HepG2 (cell line): ENCODE measurements around the gene RAET1E. TPM values are rescaled to one million over a fixed set of nuclear protein-coding genes. Genes with fewer than 3 reads are reported as not detected.
A peak's percentile ranks its signal among the peaks of the same experiment; 100 is the strongest.

Experiments used
- BORCS8-MEF2B ChIP-seq: sonication (generic); formaldehyde crosslinking; IDR thresholded peaks from 2 replicates; pipeline ENCODE4 v1.8.0; 2022; ENCODE audit warnings: mild to moderate bottlenecking, missing genetic modification reagents
- BRF2 ChIP-seq: sonication (generic); formaldehyde crosslinking; IDR thresholded peaks from 2 replicates; pipeline ENCODE4 v1.8.1; 2022; ENCODE audit warnings: mild to moderate bottlenecking, missing genetic modification reagents
- CBX5 ChIP-seq: sonication (generic); formaldehyde crosslinking; IDR thresholded peaks from 2 replicates; pipeline ENCODE4 v1.4.0; 2020; ENCODE audit warnings: missing genetic modification reagents, borderline replicate concordance
- DDIT3 ChIP-seq: sonication (generic); formaldehyde crosslinking; IDR thresholded peaks from 2 replicates; pipeline ENCODE4 v1.4.0; 2020; ENCODE audit warnings: mild to moderate bottlenecking, missing genetic modification reagents
- HOXA9 ChIP-seq: sonication (generic); formaldehyde crosslinking; IDR thresholded peaks from 2 replicates; pipeline ENCODE4 v1.8.1; 2022; ENCODE audit warnings: missing genetic modification reagents, mild to moderate bottlenecking, moderate library complexity, borderline replicate concordance
- LBX2 ChIP-seq: sonication (generic); formaldehyde crosslinking; IDR thresholded peaks from 2 replicates; pipeline ENCODE4 v1.5.0; 2020; ENCODE audit warnings: missing genetic modification reagents, mild to moderate bottlenecking, borderline replicate concordance
- MYPOP ChIP-seq: sonication (generic); formaldehyde crosslinking; IDR thresholded peaks from 2 replicates; pipeline ENCODE4 v1.8.1; 2023; ENCODE audit warnings: mild to moderate bottlenecking, moderate library complexity, missing genetic modification reagents
- PRDM10 ChIP-seq: sonication (generic); formaldehyde crosslinking; IDR thresholded peaks from 2 replicates; pipeline ENCODE4 v1.4.0; 2020; ENCODE audit warnings: low read depth, missing genetic modification reagents
- REPIN1 ChIP-seq: sonication (generic); formaldehyde crosslinking; IDR thresholded peaks from 2 replicates; pipeline ENCODE4 v1.8.0; 2022; ENCODE audit warnings: missing genetic modification reagents, low read depth, mild to moderate bottlenecking, borderline replicate concordance
- RNF2 ChIP-seq: fragments of 450-650 bp; conservative IDR thresholded peaks from 2 replicates; pipeline ENCODE4 v1.6.1; 2016; ENCODE audit warnings: low read depth
- SP5 ChIP-seq: IDR thresholded peaks from 2 replicates; pipeline ENCODE4 v1.6.1; 2016; ENCODE audit warnings: low read depth, borderline replicate concordance
- SRSF1 ChIP-seq: fragments of 200-400 bp; formaldehyde crosslinking; optimal IDR thresholded peaks from 2 replicates; pipeline ENCODE3; 2017; ENCODE audit warnings: mild to moderate bottlenecking, low read depth, low read length, moderate library complexity
- SSRP1 ChIP-seq: IDR thresholded peaks from 2 replicates; pipeline ENCODE4 v1.6.1; 2016; ENCODE audit warnings: control low read depth
- THAP11 ChIP-seq: IDR thresholded peaks from 2 replicates; pipeline ENCODE4 v1.6.1; 2016; ENCODE audit warnings: missing biosample characterization, missing genetic modification reagents
- ZBTB7B ChIP-seq: sonication (generic); formaldehyde crosslinking; IDR thresholded peaks from 2 replicates; pipeline ENCODE4 v1.4.0; 2020; ENCODE audit warnings: missing genetic modification reagents
- ZNF292 ChIP-seq: sonication (generic); formaldehyde crosslinking; IDR thresholded peaks from 2 replicates; pipeline ENCODE4 v1.8.1; 2022; ENCODE audit warnings: mild to moderate bottlenecking, low read depth, missing genetic modification reagents, borderline replicate concordance
- ZNF674 ChIP-seq: sonication (generic); formaldehyde crosslinking; IDR thresholded peaks from 2 replicates; pipeline ENCODE4 v1.5.0; 2020; ENCODE audit warnings: low read depth, mild to moderate bottlenecking, missing genetic modification reagents
- polyA plus RNA-seq, 8 experiments: library from polyadenylated mRNA; depleted of rRNA in 3 of 8; stranded (reverse) in 7 of 8; unstranded in 1 of 8; fragments of >200 nt; fragmentation: Illumina TruSeq in 4 of 8; extraction: Trizol in 4 of 8; gene quantifications; 2 replicates each; pipeline versions ENCODE4 v1.2.1 to v1.2.3, GENCODE V29; 2011 to 2016; ENCODE audit warnings: low read depth in 4 of 8, missing spikeins in 1 of 8, mixed read lengths in 1 of 8; ENCODE audit not compliant: insufficient read depth in 1 of 8
- total RNA-seq, 5 experiments: library from RNA; depleted of rRNA; stranded (reverse); fragments of >200 nt; fragmentation: Illumina TruSeq; extraction: Trizol; gene quantifications; 2 replicates each; pipeline ENCODE4 v1.2.3, GENCODE V29; 2016; ENCODE audit warnings: low read depth in 1 of 5
- TF ChIP-seq, protein P1 (sequence below): sonication (generic); formaldehyde crosslinking; IDR thresholded peaks from 2 replicates; pipeline ENCODE4 v1.8.0; 2022; ENCODE audit warnings: mild to moderate bottlenecking, missing genetic modification reagents, moderate library complexity
- TF ChIP-seq, protein P2 (sequence below): IDR thresholded peaks from 2 replicates; pipeline ENCODE4 v1.6.1; 2018; ENCODE audit warnings: missing genetic modification reagents, mild to moderate bottlenecking, missing compliant biosample characterization

The RAET1E gene
- total and polyA plus RNA-seq, 2 of the 13 experiments (the other 11 are each of a cell fraction or from before 2014, with no cell fraction given), result not detected

GRCh38 chr6:149925974-149926777 lies 28.3 kb upstream of the RAET1E start (continued):
- TF ChIP-seq PRDM10 (CRISPR knock-in tag), result peak; percentile 80
- TF ChIP-seq, protein P1, sequence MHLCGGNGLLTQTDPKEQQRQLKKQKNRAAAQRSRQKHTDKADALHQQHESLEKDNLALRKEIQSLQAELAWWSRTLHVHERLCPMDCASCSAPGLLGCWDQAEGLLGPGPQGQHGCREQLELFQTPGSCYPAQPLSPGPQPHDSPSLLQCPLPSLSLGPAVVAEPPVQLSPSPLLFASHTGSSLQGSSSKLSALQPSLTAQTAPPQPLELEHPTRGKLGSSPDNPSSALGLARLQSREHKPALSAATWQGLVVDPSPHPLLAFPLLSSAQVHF (CRISPR knock-in tag), result no peak
- peak; percentile 65 for TF ChIP-seq SP5 (CRISPR knock-in tag)
- TF ChIP-seq HOXA9 (CRISPR knock-in tag), result no peak
- TF ChIP-seq ZBTB7B (CRISPR knock-in tag), result no peak
- no peak for TF ChIP-seq RNF2
- 0 out of 2 replicates have a peak, but pooled peaks have one; percentile 30 for TF ChIP-seq MYPOP (CRISPR knock-in tag)
- peak; percentile 54; the same call in 1 of the 2 replicates for TF ChIP-seq THAP11 (CRISPR knock-in tag)
- peak; percentile 10; the same call in 1 of the 2 replicates for TF ChIP-seq CBX5
- 0 out of 2 replicates have a peak, but pooled peaks have one; percentile 17 for TF ChIP-seq BRF2 (CRISPR knock-in tag)
- TF ChIP-seq, protein P2, sequence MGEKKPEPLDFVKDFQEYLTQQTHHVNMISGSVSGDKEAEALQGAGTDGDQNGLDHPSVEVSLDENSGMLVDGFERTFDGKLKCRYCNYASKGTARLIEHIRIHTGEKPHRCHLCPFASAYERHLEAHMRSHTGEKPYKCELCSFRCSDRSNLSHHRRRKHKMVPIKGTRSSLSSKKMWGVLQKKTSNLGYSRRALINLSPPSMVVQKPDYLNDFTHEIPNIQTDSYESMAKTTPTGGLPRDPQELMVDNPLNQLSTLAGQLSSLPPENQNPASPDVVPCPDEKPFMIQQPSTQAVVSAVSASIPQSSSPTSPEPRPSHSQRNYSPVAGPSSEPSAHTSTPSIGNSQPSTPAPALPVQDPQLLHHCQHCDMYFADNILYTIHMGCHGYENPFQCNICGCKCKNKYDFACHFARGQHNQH (CRISPR knock-in tag), result peak; percentile 58; the same call in 1 of the 2 replicates
- TF ChIP-seq SRSF1, result peak; percentile 60
- no peak for TF ChIP-seq DDIT3 (CRISPR knock-in tag)
- TF ChIP-seq ZNF674 (CRISPR knock-in tag), result no peak
- peak; percentile 81; the same call in 1 of the 2 replicates for TF ChIP-seq SSRP1 (CRISPR knock-in tag)
- peak; percentile 88 for TF ChIP-seq BORCS8-MEF2B (CRISPR knock-in tag)
- peak; percentile 92 for TF ChIP-seq REPIN1 (CRISPR knock-in tag)
- TF ChIP-seq ZNF292 (CRISPR knock-in tag), result peak; percentile 51; the same call in 1 of the 2 replicates
- no peak for TF ChIP-seq LBX2 (CRISPR knock-in tag)
